VCaP (cell line): Measurements from ENCODE around the gene PCDH9.

ENCODE experiments used
- H3K27ac ChIP-seq: fragments of 450-650 bp; 2 replicates; pipeline ENCODE4 v1.5.1; 2017
- TF ChIP-seq, protein P1 (sequence below): fragments of 450-650 bp; conservative IDR thresholded peaks from 2 replicates; pipeline ENCODE4 v1.5.1; 2017; ENCODE audit warnings: mild to moderate bottlenecking, moderate library complexity

Gene PCDH9

DNA sequence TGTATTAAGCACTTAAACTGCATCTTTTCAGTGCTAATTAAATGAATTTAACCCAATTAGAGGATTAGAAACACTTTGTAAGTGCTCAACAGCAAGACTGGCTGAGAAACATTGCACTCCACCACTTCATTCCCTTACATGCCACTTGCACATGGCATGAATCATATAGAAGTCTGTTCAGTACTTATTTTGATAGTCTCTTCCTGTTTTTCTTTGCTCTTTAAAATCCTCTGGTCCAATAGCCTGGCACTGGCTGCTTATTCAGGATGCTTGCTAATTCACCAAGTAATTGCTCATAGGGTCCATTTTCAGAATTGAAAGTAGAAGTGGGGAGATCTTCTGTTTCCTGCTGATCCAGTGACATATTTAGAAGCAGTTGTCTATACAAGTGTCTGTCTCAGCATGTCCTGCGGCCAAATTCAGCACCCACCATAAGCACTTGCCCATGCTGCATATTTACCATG, 900.1 kb downstream of the PCDH9 start:
- TF ChIP-seq, protein P1, sequence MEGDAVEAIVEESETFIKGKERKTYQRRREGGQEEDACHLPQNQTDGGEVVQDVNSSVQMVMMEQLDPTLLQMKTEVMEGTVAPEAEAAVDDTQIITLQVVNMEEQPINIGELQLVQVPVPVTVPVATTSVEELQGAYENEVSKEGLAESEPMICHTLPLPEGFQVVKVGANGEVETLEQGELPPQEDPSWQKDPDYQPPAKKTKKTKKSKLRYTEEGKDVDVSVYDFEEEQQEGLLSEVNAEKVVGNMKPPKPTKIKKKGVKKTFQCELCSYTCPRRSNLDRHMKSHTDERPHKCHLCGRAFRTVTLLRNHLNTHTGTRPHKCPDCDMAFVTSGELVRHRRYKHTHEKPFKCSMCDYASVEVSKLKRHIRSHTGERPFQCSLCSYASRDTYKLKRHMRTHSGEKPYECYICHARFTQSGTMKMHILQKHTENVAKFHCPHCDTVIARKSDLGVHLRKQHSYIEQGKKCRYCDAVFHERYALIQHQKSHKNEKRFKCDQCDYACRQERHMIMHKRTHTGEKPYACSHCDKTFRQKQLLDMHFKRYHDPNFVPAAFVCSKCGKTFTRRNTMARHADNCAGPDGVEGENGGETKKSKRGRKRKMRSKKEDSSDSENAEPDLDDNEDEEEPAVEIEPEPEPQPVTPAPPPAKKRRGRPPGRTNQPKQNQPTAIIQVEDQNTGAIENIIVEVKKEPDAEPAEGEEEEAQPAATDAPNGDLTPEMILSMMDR: no peak

DNA sequence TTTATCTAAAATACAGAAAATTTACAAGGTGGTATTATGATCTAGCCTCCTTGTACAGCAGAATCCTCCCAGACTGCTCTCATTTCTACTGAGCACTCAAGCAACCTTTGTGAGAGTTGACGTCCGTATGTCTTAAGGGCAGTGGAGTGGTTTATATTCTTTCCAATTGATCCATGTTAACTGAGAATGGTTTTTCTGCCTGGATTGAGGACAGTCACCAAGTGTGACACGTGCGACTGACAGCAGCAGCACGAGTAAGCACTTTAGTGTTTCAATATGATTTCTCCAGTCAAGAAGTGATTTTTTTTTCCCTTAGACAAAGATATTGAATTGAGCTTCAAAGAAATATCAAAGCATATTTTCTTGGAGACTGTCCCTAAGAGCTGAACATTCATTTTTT, 901.7 kb downstream of the PCDH9 start:
- H3K27ac ChIP-seq: no peak overlapping the region
- TF ChIP-seq, protein P1: no peak

More for the DNA sequence above, 900.1 kb downstream of the PCDH9 start:
- no peak overlapping the region for H3K27ac ChIP-seq

DNA sequence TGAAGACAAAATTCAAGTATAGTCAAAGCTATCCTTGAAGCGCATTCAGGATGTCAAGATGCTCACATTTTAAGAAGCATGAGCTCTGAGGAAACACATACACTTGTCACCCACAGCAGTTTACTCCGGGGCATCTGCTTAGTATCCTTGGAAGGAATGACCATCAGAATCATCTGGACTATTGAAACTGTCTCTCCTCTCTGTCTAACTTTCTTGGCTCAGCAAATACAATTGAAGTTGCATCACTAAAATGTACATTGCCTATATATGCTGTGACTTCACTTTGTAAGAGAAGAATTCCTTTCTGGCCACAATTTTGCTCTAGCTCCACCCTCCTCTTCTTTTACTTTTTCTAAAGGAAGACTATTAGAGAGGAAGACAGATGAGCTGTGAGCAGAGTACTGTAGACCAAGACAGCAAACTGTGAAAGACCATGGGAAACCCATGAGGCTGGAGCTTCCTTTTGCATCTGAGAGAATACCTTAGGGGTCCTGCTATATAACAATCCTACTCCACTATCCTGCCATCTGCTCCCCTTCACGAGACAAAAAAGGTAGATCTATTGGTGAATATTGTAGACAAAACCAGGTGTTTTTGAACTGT, 906.3 kb downstream of the PCDH9 start:
- TF ChIP-seq, protein P1: no peak

DNA sequence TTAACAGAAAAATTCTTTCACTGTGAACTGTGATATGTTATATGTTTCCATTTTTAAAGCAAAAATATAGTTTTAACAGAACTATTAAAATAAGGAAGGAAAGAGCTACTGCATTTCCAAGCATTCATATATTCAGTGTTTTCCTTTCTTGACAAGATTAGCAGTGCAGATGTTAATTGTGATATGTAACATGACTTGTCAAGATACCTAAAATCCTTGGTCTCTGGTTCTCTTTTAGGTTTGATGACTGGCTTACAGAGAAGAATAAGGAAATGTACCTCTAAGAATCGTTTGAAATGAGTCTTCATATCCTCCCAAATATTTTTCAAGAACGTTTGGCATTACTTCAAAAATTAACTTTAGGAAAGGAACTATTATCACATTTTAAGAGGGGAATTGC, 907.2 kb downstream of the PCDH9 start:
- H3K27ac ChIP-seq: no peak overlapping the region
- TF ChIP-seq, protein P1: no peak

More for the DNA sequence above, 906.3 kb downstream of the PCDH9 start:
- no peak overlapping the region for H3K27ac ChIP-seq

DNA sequence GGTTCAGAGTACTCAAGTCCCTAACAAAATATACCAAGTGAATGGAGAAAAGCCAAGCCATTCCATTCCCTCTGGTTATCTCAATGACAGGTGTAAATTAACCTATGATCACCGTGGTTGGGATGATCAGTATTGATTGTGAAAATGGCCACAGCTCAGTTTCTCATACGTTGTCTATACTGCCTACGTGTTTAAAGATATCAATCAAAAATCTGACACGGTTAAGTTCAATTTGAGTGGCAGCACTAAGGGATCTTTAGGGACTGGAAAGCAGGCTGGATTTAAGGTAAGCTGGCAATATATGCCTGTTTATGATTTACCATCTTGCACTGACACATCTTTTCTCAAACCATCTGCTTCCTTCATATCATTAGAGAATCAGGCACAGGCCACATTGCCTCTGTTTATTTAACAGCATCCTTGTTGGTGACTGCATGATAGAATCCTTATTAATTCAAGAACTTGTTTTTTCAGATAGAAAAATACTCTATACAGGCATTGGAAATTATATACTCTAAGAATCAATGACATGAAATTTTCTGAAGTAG, 907.9 kb downstream of the PCDH9 start:
- no peak overlapping the region for H3K27ac ChIP-seq
- TF ChIP-seq, protein P1: no peak

DNA sequence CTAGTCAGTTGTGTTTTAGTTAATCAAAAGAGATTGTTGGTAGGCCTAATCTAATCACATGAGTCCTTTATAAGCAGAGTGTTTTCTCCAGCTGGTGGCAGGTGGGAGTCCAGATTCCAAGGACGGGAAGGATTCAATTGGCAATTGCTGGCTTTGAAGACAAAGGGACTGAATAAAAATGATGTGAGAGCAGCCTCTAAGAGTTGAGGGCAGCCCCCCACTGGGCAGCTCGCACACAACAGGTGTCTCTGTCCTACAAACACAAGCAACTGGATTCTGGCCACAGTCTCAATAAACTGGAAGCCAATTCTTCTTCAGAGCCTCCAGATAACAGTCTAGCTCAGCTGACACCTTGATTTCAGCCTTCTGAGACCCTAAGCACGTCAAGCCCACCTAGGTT, 915.2 kb downstream of the PCDH9 start:
- TF ChIP-seq, protein P1: no peak
- no peak overlapping the region for H3K27ac ChIP-seq

DNA sequence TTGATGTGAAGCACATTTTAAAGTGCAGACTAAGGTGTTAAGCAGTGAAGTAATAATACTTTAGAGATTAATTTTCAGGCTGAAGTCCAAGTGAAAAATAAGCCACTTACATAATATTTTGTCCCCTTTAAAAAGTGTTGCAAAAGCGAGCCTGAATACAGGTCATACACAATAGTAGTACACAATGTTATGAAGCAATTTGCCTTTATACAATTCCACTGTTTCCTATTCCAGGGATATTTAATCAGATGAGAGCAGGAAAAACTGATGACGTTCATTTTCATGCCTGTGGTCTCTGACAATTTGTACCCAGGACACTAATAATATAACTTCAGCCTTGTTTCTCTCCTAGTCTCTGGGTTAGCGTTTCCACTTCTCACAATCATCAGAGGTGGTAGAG, 916.7 kb downstream of the PCDH9 start:
- TF ChIP-seq, protein P1: no peak
- peak overlapping the region; percentile 66 for H3K27ac ChIP-seq
